Cardiac muscle cell (in vitro differentiated cells and primary cell): ENCODE data around the gene IPO11. TPM values are rescaled to one million over a fixed set of nuclear protein-coding genes. Genes with fewer than 3 reads are reported as not detected.

Source experiments
- DNase-seq, 2 donors: peaks; one replicate each; pipeline versions ENCODE4 v3.0.0 to v3.0.0-alpha.2; 2010 to 2017; ENCODE audit warnings: low read depth in 1 of 2, low spot score in 1 of 2
- H3K27ac ChIP-seq: fragments of 200-600 bp; sonication (generic); 2 replicates; pipeline ENCODE4 v1.5.1; 2016
- H3K27me3 ChIP-seq: fragments of 200-600 bp; sonication (generic); 2 replicates; pipeline ENCODE4 v1.6.0; 2016; ENCODE audit warnings: control low read depth
- H3K36me3 ChIP-seq: fragments of 200-600 bp; sonication (generic); 2 replicates; pipeline ENCODE4 v1.5.1; 2016; ENCODE audit warnings: control low read depth
- H3K4me1 ChIP-seq: fragments of 200-600 bp; sonication (generic); 2 replicates; pipeline ENCODE4 v1.8.1; 2017; ENCODE audit warnings: low read depth, mild to moderate bottlenecking, mixed run types
- H3K4me3 ChIP-seq: fragments of 200-600 bp; sonication (generic); 2 replicates; pipeline ENCODE4 v1.5.1; 2016; ENCODE audit warnings: mild to moderate bottlenecking
- H3K9me3 ChIP-seq: fragments of 200-600 bp; sonication (generic); 2 replicates; pipeline ENCODE4 v1.5.1; 2017; ENCODE audit warnings: low read depth, mild to moderate bottlenecking, control low read depth
- CTCF ChIP-seq: IDR thresholded peaks from 2 replicates; pipeline ENCODE4 v1.5.1; 2012; ENCODE audit warnings: low read depth, mild to moderate bottlenecking, low read length
- polyA plus RNA-seq: library from polyadenylated mRNA; unstranded; fragments of >200 nt; fragmentation: Nextera tagmentation; extraction: Ambion mirVana; gene quantifications from 2 replicates; pipeline ENCODE4 v1.2.1, GENCODE V29; 2016
- total RNA-seq: library from RNA; depleted of rRNA; stranded (reverse); fragments of >200 nt; gene quantifications from 2 replicates; pipeline ENCODE4 v1.2.3, GENCODE V29; 2016

Gene IPO11
- total and polyA plus RNA-seq, 2 experiments from 2014 or later = 11.6 to 17.9 TPM

GRCh38 chr5:62550103-62550502, 137.5 kb downstream of the IPO11 start:
- H3K9me3 ChIP-seq = no peaks in the 10 kb centered on the region
- H3K27me3 ChIP-seq = no peaks in the 10 kb centered on the region
- no peak overlapping the region for H3K4me3 ChIP-seq
- H3K36me3 ChIP-seq = no peaks in the 10 kb centered on the region
- no peak for TF ChIP-seq CTCF
- DNase-seq = no peak
- H3K4me1 ChIP-seq = no peaks in the 10 kb centered on the region
- no peak overlapping the region for H3K27ac ChIP-seq

- H3K4me1 ChIP-seq = no peaks in the 10 kb centered on the region
These were observed 143.4 kb downstream of the IPO11 start for GRCh38 chr5:62555930-62556329.

GRCh38 chr5:62558941-62559340, 146.4 kb downstream of the IPO11 start:
- no peak for DNase-seq
- no peak for TF ChIP-seq CTCF
- Histone ChIP-seq H3K27ac (no peak overlapping the region), H3K4me1 (no peaks in the 10 kb centered on the region), H3K27me3 (no peaks in the 10 kb centered on the region), H3K4me3 (no peak overlapping the region), H3K36me3 (no peaks in the 10 kb centered on the region), H3K9me3 (no peaks in the 10 kb centered on the region)

More at GRCh38 chr5:62555930-62556329, 143.4 kb downstream of the IPO11 start:
- H3K36me3 ChIP-seq = no peaks in the 10 kb centered on the region
- H3K27me3 ChIP-seq = no peaks in the 10 kb centered on the region
- no peak overlapping the region for H3K4me3 ChIP-seq
- no peak for DNase-seq
- no peak overlapping the region for H3K27ac ChIP-seq
- TF ChIP-seq CTCF = no peak
- H3K9me3 ChIP-seq = no peaks in the 10 kb centered on the region

- DNase-seq = no peak
- TF ChIP-seq CTCF = no peak
These were observed 148.2 kb downstream of the IPO11 start for GRCh38 chr5:62560786-62561185.

GRCh38 chr5:62561896-62562295, 149.3 kb downstream of the IPO11 start:
- Histone ChIP-seq H3K4me3 (no peak overlapping the region), H3K9me3 (no peaks in the 10 kb centered on the region), H3K4me1 (no peaks in the 10 kb centered on the region), H3K27ac (no peak overlapping the region), H3K27me3 (no peaks in the 10 kb centered on the region), H3K36me3 (no peaks in the 10 kb centered on the region)
- TF ChIP-seq CTCF = no peak
- DNase-seq = no peak

More at GRCh38 chr5:62560786-62561185, 148.2 kb downstream of the IPO11 start:
- no peak overlapping the region for H3K4me3 ChIP-seq
- H3K9me3 ChIP-seq = no peaks in the 10 kb centered on the region
- H3K36me3 ChIP-seq = no peaks in the 10 kb centered on the region
- H3K27ac ChIP-seq = no peak overlapping the region
- no peaks in the 10 kb centered on the region for H3K27me3 ChIP-seq
- H3K4me1 ChIP-seq = no peaks in the 10 kb centered on the region

- no peaks in the 10 kb centered on the region for H3K36me3 ChIP-seq
- TF ChIP-seq CTCF = no peak
- H3K4me3 ChIP-seq = no peak overlapping the region
- no peak for DNase-seq
- H3K27ac ChIP-seq = no peak overlapping the region
- no peaks in the 10 kb centered on the region for H3K9me3 ChIP-seq
- no peaks in the 10 kb centered on the region for H3K27me3 ChIP-seq
- no peaks in the 10 kb centered on the region for H3K4me1 ChIP-seq
These were observed 150.3 kb downstream of the IPO11 start for GRCh38 chr5:62562867-62563266.
